ENCODE measurements around the gene CCDC148. TPM values are rescaled to one million over a fixed set of nuclear protein-coding genes. Genes with fewer than 3 reads are reported as not detected.

CCDC148 gene
- total RNA-seq, 1 donor from 2014 or later, result 2.2 TPM

DNA sequence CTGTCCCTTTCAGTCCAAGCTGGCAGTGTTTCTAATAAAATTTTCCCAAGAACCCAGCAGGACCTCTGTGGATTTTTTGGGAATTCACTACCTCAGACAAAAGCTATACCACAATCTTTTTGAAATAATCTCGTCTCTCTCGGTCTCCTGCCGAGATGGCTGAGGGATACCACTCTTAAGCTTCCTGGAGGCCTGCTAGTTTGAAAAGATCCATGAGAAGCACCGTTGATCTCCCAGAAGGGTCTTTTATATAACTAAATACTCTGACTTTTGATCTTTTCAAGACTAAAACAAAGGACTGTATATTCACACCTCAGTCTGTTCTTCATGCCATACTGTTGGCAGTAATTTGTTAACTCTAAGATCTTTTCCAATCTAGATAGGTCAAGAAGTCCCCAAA is 213.2 kb downstream of the CCDC148 start:
- no peaks in the 10 kb centered on the region for H3K27me3 Mint-ChIP-seq (ENCODE audit: unreplicated experiment)
- H3K4me1 Mint-ChIP-seq (ENCODE audit: unreplicated experiment), result no peaks in the 10 kb centered on the region
- no peak overlapping the region for H3K27ac Mint-ChIP-seq (ENCODE audit: unreplicated experiment)
- H3K36me3 Mint-ChIP-seq (ENCODE audit: low read depth, unreplicated experiment), result no peaks in the 10 kb centered on the region
- DNase-seq (ENCODE audit: low spot score), result no peak
- TF ChIP-seq CTCF (IDR thresholded peaks at IDR 0.05; ENCODE audit: unreplicated experiment), result no peak
- H3K4me3 Mint-ChIP-seq (ENCODE audit: unreplicated experiment), result no peak overlapping the region
- no peaks in the 10 kb centered on the region for H3K9me3 Mint-ChIP-seq (ENCODE audit: unreplicated experiment)

DNA sequence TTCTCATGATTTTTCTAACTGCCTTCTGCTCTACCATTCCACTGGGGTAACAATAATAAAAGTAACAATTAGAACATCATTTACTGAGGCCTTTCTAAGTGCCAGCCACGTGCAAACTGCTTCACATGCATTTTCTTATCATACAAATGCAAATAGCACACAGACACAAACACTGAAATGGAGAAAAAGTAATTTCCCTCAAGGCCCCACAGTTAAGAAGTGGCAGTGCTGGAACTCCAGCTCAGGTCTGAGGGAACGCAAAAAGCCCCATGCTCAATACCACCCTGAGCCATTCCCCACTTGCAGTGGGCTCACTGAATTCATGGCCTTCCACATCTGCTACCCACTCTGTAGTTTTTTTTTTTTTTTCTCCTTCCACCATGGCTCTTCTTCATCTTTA is 214.3 kb downstream of the CCDC148 start:
- Mint-ChIP-seq H3K9me3 (ENCODE audit: unreplicated experiment) (no peaks in the 10 kb centered on the region), H3K4me1 (ENCODE audit: unreplicated experiment) (no peaks in the 10 kb centered on the region), H3K36me3 (ENCODE audit: low read depth, unreplicated experiment) (no peaks in the 10 kb centered on the region), H3K27me3 (ENCODE audit: unreplicated experiment) (no peaks in the 10 kb centered on the region), H3K27ac (ENCODE audit: unreplicated experiment) (no peak overlapping the region), H3K4me3 (ENCODE audit: unreplicated experiment) (no peak overlapping the region)
- TF ChIP-seq CTCF (IDR thresholded peaks at IDR 0.05; ENCODE audit: unreplicated experiment), result no peak
- DNase-seq (ENCODE audit: low spot score), result no peak

- Mint-ChIP-seq H3K9me3 (ENCODE audit: unreplicated experiment) (no peaks in the 10 kb centered on the region), H3K4me1 (ENCODE audit: unreplicated experiment) (no peaks in the 10 kb centered on the region), H3K27me3 (ENCODE audit: unreplicated experiment) (no peaks in the 10 kb centered on the region), H3K4me3 (ENCODE audit: unreplicated experiment) (no peak overlapping the region), H3K36me3 (ENCODE audit: low read depth, unreplicated experiment) (no peaks in the 10 kb centered on the region), H3K27ac (ENCODE audit: unreplicated experiment) (no peak overlapping the region)
- no peak for TF ChIP-seq CTCF (IDR thresholded peaks at IDR 0.05; ENCODE audit: unreplicated experiment)
- no peak for DNase-seq (ENCODE audit: low spot score)
These were observed 215.6 kb downstream of the CCDC148 start for GRCh38 chr2:158240975-158241374.

- no peak overlapping the region for H3K4me3 Mint-ChIP-seq (ENCODE audit: unreplicated experiment)
- H3K27ac Mint-ChIP-seq (ENCODE audit: unreplicated experiment), result no peak overlapping the region
- no peak for TF ChIP-seq CTCF (IDR thresholded peaks at IDR 0.05; ENCODE audit: unreplicated experiment)
- H3K9me3 Mint-ChIP-seq (ENCODE audit: unreplicated experiment), result no peaks in the 10 kb centered on the region
- no peaks in the 10 kb centered on the region for H3K36me3 Mint-ChIP-seq (ENCODE audit: low read depth, unreplicated experiment)
- H3K27me3 Mint-ChIP-seq (ENCODE audit: unreplicated experiment), result no peaks in the 10 kb centered on the region
- H3K4me1 Mint-ChIP-seq (ENCODE audit: unreplicated experiment), result no peaks in the 10 kb centered on the region
- DNase-seq (ENCODE audit: low spot score), result no peak
These were observed 217.3 kb downstream of the CCDC148 start for GRCh38 chr2:158239271-158239670.

DNA sequence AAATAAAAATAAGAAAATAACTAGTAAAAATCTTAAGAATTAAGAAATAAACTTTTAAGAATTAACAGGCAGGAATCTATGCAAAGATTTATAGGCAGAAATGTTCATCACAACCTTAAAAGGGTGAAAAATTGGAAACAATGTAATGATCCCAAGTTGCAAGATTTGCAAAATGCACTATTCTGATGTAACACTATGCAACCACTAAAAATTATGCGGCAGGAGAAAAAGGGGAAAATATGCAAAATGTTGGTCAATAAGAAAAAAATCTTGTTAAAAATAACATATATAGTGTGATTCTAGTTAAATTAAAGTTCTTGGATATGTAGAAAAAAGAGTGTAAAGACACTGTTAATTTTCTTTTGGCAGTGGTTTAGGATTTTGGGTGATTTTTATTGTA is 222.1 kb downstream of the CCDC148 start:
- TF ChIP-seq CTCF (IDR thresholded peaks at IDR 0.05; ENCODE audit: unreplicated experiment), result no peak
- Mint-ChIP-seq H3K4me3 (ENCODE audit: unreplicated experiment) (no peak overlapping the region), H3K36me3 (ENCODE audit: low read depth, unreplicated experiment) (no peaks in the 10 kb centered on the region), H3K9me3 (ENCODE audit: unreplicated experiment) (no peaks in the 10 kb centered on the region), H3K27ac (ENCODE audit: unreplicated experiment) (no peak overlapping the region), H3K4me1 (ENCODE audit: unreplicated experiment) (no peaks in the 10 kb centered on the region), H3K27me3 (ENCODE audit: unreplicated experiment) (no peaks in the 10 kb centered on the region)
- DNase-seq (ENCODE audit: low spot score), result no peak

Data from endothelial cell (in vitro differentiated cells).